Measurements from ENCODE around the gene FBXO38. TPM values are rescaled to one million over a fixed set of nuclear protein-coding genes. Genes with fewer than 3 reads are reported as not detected.

The FBXO38 gene
- total and polyA plus RNA-seq, 2 of the 4 experiments (the other 2 are of a cell fraction), result 14.9 to 70.1 TPM

DNA sequence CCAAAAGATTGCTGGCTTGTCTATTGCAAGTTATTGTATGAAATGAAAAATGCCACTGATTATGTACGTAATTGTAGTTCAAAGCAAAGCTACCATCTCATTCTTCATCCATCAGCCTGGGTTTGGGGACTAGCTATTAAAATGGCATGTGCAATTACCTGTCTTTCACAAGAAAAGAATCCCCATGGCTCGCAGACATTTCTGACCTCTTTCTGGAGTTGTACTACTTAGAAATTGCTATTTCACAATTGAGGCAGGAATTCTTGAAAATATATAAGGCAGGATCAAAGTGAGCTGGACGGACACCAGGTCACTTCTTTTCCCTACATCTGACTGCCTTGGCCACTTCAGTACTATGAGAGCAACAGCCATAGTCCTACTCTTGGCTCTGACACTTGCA is 48.5 kb upstream of the FBXO38 start, which contains the start of gene SPINK9:
Gene SPINK9 (plus strand): TSS at position 301 of the 400 bp plus-strand sequence. CDS start 55 bp downstream, at position 356.
- TF ChIP-seq MAZ (IDR thresholded peaks at IDR 0.05; ENCODE audit: borderline replicate concordance, low read depth, low read length) (no peak), MXI1 (IDR thresholded peaks at IDR 0.05; ENCODE audit: borderline replicate concordance, low read depth, low read length) (no peak), RCOR1 (IDR thresholded peaks at IDR 0.05; ENCODE audit: insufficient replicate concordance, low read length) (no peak), MAFK (IDR thresholded peaks at IDR 0.05; ENCODE audit: low read depth, low read length) (no peak), RFX5 (IDR thresholded peaks at IDR 0.05; ENCODE audit: low read depth, low read length) (no peak), CEBPB (IDR thresholded peaks at IDR 0.05; ENCODE audit: low read depth, low read length) (no peak), RAD21 (IDR thresholded peaks at IDR 0.05; ENCODE audit: low read length) (no peak), SMC3 (IDR thresholded peaks at IDR 0.05; ENCODE audit: low read depth, low read length) (no peak), POLR2A (IDR thresholded peaks at IDR 0.05; ENCODE audit: low read depth, low read length) (no peak), BHLHE40 (IDR thresholded peaks at IDR 0.05; ENCODE audit: low read depth, low read length) (no peak)
- TF ChIP-seq, protein P1, sequence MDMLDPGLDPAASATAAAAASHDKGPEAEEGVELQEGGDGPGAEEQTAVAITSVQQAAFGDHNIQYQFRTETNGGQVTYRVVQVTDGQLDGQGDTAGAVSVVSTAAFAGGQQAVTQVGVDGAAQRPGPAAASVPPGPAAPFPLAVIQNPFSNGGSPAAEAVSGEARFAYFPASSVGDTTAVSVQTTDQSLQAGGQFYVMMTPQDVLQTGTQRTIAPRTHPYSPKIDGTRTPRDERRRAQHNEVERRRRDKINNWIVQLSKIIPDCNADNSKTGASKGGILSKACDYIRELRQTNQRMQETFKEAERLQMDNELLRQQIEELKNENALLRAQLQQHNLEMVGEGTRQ (IDR thresholded peaks at IDR 0.05; ENCODE audit: low read depth, low read length), result no peak
- TF ChIP-seq, protein P2, sequence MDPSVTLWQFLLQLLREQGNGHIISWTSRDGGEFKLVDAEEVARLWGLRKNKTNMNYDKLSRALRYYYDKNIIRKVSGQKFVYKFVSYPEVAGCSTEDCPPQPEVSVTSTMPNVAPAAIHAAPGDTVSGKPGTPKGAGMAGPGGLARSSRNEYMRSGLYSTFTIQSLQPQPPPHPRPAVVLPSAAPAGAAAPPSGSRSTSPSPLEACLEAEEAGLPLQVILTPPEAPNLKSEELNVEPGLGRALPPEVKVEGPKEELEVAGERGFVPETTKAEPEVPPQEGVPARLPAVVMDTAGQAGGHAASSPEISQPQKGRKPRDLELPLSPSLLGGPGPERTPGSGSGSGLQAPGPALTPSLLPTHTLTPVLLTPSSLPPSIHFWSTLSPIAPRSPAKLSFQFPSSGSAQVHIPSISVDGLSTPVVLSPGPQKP (IDR thresholded peaks at IDR 0.05; ENCODE audit: borderline replicate concordance, low read depth, low read length), result no peak

More for the DNA sequence above, 48.5 kb upstream of the FBXO38 start, which contains the start of gene SPINK9:
- Histone ChIP-seq H2BK120ac (ENCODE audit: low read depth, low read length) (no peak within 1 kb of the TSS), H3K4ac (ENCODE audit: low read depth, low read length) (no peak within 1 kb of the TSS), H4K20me1 (ENCODE audit: insufficient read depth, low read length) (no peaks in the 10 kb centered on the region), H3K36me3 (ENCODE audit: control insufficient read depth, insufficient read depth, low read length) (no peaks in the 10 kb centered on the region), H2AFZ (replicated peaks; ENCODE audit: low read length, poor library complexity) (no peak within 1 kb of the TSS), H2AK9ac (replicated peaks; ENCODE audit: low read depth, low read length, poor library complexity) (no peak within 1 kb of the TSS), H2AK5ac (ENCODE audit: low read depth, low read length) (no peak within 1 kb of the TSS), H3K56ac (ENCODE audit: extremely low read depth, insufficient read depth, low read length) (no peak within 1 kb of the TSS), H2BK15ac (ENCODE audit: low read depth, low read length) (no peak within 1 kb of the TSS), H3K4me1 (ENCODE audit: control insufficient read depth, insufficient read depth, low read length) (no peaks in the 10 kb centered on the region), H3K4me3 (ENCODE audit: insufficient read depth, low read depth, low read length) (no peak within 1 kb of the TSS), H3K27me3 (ENCODE audit: control insufficient read depth, insufficient read depth, low read length) (no peaks in the 10 kb centered on the region), H3K9me1 (ENCODE audit: insufficient read depth, low read length) (no peaks in the 10 kb centered on the region), H2BK5ac (ENCODE audit: low read depth, low read length, poor library complexity, severe bottlenecking) (no peak within 1 kb of the TSS), H3K27ac (ENCODE audit: insufficient read depth, low read length) (no peak within 1 kb of the TSS), H3K79me1 (ENCODE audit: low read depth in 1 of 2, low read length in 2 of 2) (no peaks in the 10 kb centered on the region), H4K5ac (ENCODE audit: low read depth, low read length) (no peak within 1 kb of the TSS), H2BK20ac (ENCODE audit: low read depth, low read length) (no peak within 1 kb of the TSS), H3K14ac (replicated peaks; ENCODE audit: low read depth, low read length) (no peak within 1 kb of the TSS), H3K9me3 (ENCODE audit: control insufficient read depth, insufficient read depth, low read length) (no peaks in the 10 kb centered on the region), H3K23ac (ENCODE audit: low read depth, low read length) (no peak within 1 kb of the TSS), H4K91ac (ENCODE audit: insufficient read depth, low read depth, low read length) (no peak within 1 kb of the TSS), H4K8ac (ENCODE audit: low read depth in 2 of 2, low read length in 2 of 2) (no peak within 1 kb of the TSS), H3K4me2 (ENCODE audit: low read depth, low read length) (no peak within 1 kb of the TSS), H3K18ac (ENCODE audit: low read depth, low read length) (no peak within 1 kb of the TSS), H3K9ac (ENCODE audit: low read depth, low read length) (no peak within 1 kb of the TSS)
- no peak for ATAC-seq (ENCODE audit: low read depth)
- in situ Hi-C loops (cut with MboI; ENCODE audit: low sequenced_read_pairs) (no loop called here), dilution Hi-C loops (cut with HindIII; ENCODE audit: low sequenced_read_pairs, unreplicated experiment) (no loop called here), intact Hi-C loops (cut with micrococcal nuclease) (loop anchor here (5.0 kb wide), 1 partner anchor 113 kb away; no protein-coding TSS in a partner anchor)
- CTCF ChIA-PET, result interaction anchor here (0.6 kb wide), 1 partner anchor 34 kb away, joined by 3 read pairs; no protein-coding TSS in a partner anchor
- no CpG with 5 or more reads among the region's 3 CpGs for WGBS, 2 experiments (ENCODE audit: extremely low coverage in 2 of 2, insufficient read length in 1 of 2)
- no peak for DNase-seq
- BruUV-seq (replicated peaks), result no TSS peak
- POLR2A ChIA-PET (ENCODE audit: unreplicated experiment), result no interaction called here

Data from IMR-90 (cell line).